A673 (cell line): ENCODE measurements around the gene SRSF7. TPM values are rescaled to one million over a fixed set of nuclear protein-coding genes. Genes with fewer than 3 reads are reported as not detected.

Experiments
- BruUV-seq: library from RNA; stranded (reverse); fragments of 400-500 nt; replicated peaks from 2 replicates; lab custom pipeline; 2021; lab: Mats Ljungman, UMichigan
- CTCF ChIA-PET: fragments of 300-600 bp; sonication (Branson Sonifier 250); formaldehyde crosslinking; loops from one replicate; lab custom pipeline; 2022; ENCODE audit warnings: antibody characterized with exemption; lab: Charles Lee
- POLR2A ChIA-PET: fragments of 300-600 bp; sonication (Branson Sonifier 250); formaldehyde crosslinking; loops from one replicate; lab custom pipeline; 2022; ENCODE audit warnings: antibody characterized with exemption; ENCODE audit not compliant: low non-redundant PET; lab: Charles Lee
- DNase-seq: peaks from one replicate; pipeline ENCODE4 v3.0.0-alpha.2; 2015; ENCODE audit warnings: low spot score
- H3K27ac ChIP-seq: fragments of 200-600 bp; sonication (generic); 2 replicates; pipeline ENCODE4 v1.5.1; 2016; ENCODE audit warnings: mixed run types, low read depth, mild to moderate bottlenecking, mixed read lengths, antibody characterized with exemption, low read length; ENCODE audit not compliant: poor library complexity, severe bottlenecking
- H3K27me3 ChIP-seq: fragments of 200-600 bp; sonication (generic); replicated peaks from 2 replicates; pipeline ENCODE4 v1.6.1; 2017; ENCODE audit warnings: mixed run types, low read depth, mild to moderate bottlenecking, mixed read lengths, antibody characterized with exemption, low read length; ENCODE audit not compliant: insufficient read depth, poor library complexity
- H3K36me3 ChIP-seq: fragments of 200-600 bp; sonication (generic); 2 replicates; pipeline ENCODE4 v1.6.1; 2016; ENCODE audit warnings: mixed run types, mild to moderate bottlenecking, mixed read lengths, antibody characterized with exemption, low read length; ENCODE audit not compliant: insufficient read depth, poor library complexity, severe bottlenecking
- H3K4me1 ChIP-seq: fragments of 200-600 bp; sonication (generic); 2 replicates; pipeline ENCODE4 v1.6.1; 2017; ENCODE audit warnings: mixed run types, mild to moderate bottlenecking, mixed read lengths, antibody characterized with exemption, low read length; ENCODE audit not compliant: insufficient read depth, poor library complexity, severe bottlenecking
- H3K4me3 ChIP-seq: fragments of 200-600 bp; sonication (generic); 2 replicates; pipeline ENCODE4 v1.5.1; 2016; ENCODE audit warnings: low read depth, mixed run types, mild to moderate bottlenecking, mixed read lengths, low read length; ENCODE audit not compliant: poor library complexity, severe bottlenecking
- H3K9me3 ChIP-seq: fragments of 200-600 bp; sonication (generic); 2 replicates; pipeline ENCODE4 v1.6.1; 2016; ENCODE audit warnings: mixed run types, low read depth, mild to moderate bottlenecking, mixed read lengths, antibody characterized with exemption, low read length; ENCODE audit not compliant: poor library complexity, severe bottlenecking
- CTCF ChIP-seq: fragments of 300-800, 200-600 bp; sonication (generic); conservative IDR thresholded peaks from 2 replicates; pipeline ENCODE4 v1.5.1; 2017; ENCODE audit warnings: low read depth, mild to moderate bottlenecking, antibody characterized with exemption, low read length, moderate library complexity, mixed read lengths
- EZH2 ChIP-seq: fragments of 200-600 bp; sonication (generic); IDR thresholded peaks from 2 replicates; pipeline ENCODE4 v1.6.1; 2017; ENCODE audit warnings: borderline replicate concordance, low read depth, mild to moderate bottlenecking, mixed read lengths, antibody characterized with exemption, low read length; ENCODE audit not compliant: poor library complexity, severe bottlenecking
- intact Hi-C: fragments of 100-400 bp; cut with micrococcal nuclease; formaldehyde crosslinking; loops from one replicate; pipeline ENCODE4 v1.10.0; 2022; ENCODE audit not compliant: unreplicated experiment
- total RNA-seq: library from RNA; stranded (reverse); gene quantifications from 2 replicates; pipeline ENCODE4 v1.2.3, GENCODE V29; 2021

Gene SRSF7
- total RNA-seq, 1 experiment from 2014 or later, result 355 TPM

GRCh38 chr2:38720613-38721241 is 30.4 kb downstream of the SRSF7 start:
- H3K4me1 ChIP-seq, result no peaks in the 10 kb centered on the region
- TF ChIP-seq CTCF (no peak), EZH2 (no peak)
- no peaks in the 10 kb centered on the region for H3K27me3 ChIP-seq
- CTCF ChIA-PET, result no interaction called here
- no peak overlapping the region for H3K27ac ChIP-seq
- no TSS peak for BruUV-seq
- intact Hi-C loops, result no loop called here
- H3K36me3 ChIP-seq, result no peaks in the 10 kb centered on the region
- H3K9me3 ChIP-seq, result no peaks in the 10 kb centered on the region
- POLR2A ChIA-PET, result no interaction called here
- DNase-seq, result peak; percentile 35
- H3K4me3 ChIP-seq, result no peak overlapping the region

- Histone ChIP-seq H3K4me3 (no peak overlapping the region), H3K9me3 (no peaks in the 10 kb centered on the region), H3K27ac (no peak overlapping the region), H3K36me3 (no peaks in the 10 kb centered on the region), H3K27me3 (no peaks in the 10 kb centered on the region), H3K4me1 (no peaks in the 10 kb centered on the region)
- no peak for TF ChIP-seq CTCF
- no peak for TF ChIP-seq EZH2
- intact Hi-C loops, result no loop called here
- no peak for DNase-seq
- ChIA-PET POLR2A (no interaction called here), CTCF (no interaction called here)
- no TSS peak for BruUV-seq
These were observed 31.5 kb downstream of the SRSF7 start for GRCh38 chr2:38719706-38720105.

- no peaks in the 10 kb centered on the region for H3K4me1 ChIP-seq
- H3K4me3 ChIP-seq, result no peak overlapping the region
- no peaks in the 10 kb centered on the region for H3K9me3 ChIP-seq
- ChIA-PET POLR2A (no interaction called here), CTCF (no interaction called here)
- intact Hi-C loops, result no loop called here
- BruUV-seq, result no TSS peak
- no peaks in the 10 kb centered on the region for H3K36me3 ChIP-seq
- DNase-seq, result no peak
- TF ChIP-seq EZH2, result no peak
- TF ChIP-seq CTCF, result no peak
- no peak overlapping the region for H3K27ac ChIP-seq
- no peaks in the 10 kb centered on the region for H3K27me3 ChIP-seq
These were observed 32.6 kb downstream of the SRSF7 start for GRCh38 chr2:38718601-38719000.
